Measurements from ENCODE around the gene CYP21A2.
"Not testable (repeated sequence)": the region's sequence is repeated elsewhere in the genome, so short reads cannot be mapped to it uniquely, and the experiment has no call there.

The CYP21A2 gene

DNA sequence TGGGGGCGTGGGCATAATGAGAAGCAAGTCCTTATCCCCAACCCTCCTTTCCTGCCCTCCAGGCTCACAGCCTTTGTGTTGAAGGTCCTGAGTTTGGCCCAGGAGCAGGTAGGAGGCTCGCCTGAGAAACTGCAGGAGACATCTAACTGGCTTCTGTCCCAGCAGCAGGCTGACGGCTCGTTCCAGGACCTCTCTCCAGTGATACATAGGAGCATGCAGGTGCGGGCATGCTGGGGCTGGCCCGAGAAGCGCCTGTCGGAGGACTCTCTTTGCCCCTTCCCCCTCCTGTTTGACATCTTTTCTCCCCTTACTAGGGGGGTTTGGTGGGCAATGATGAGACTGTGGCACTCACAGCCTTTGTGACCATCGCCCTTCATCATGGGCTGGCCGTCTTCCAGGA lies 9.6 kb upstream of the CYP21A2 start:
- FAIRE-seq, result not testable (repeated sequence)

GRCh38 chr6:32029553-32029952 lies 8.7 kb upstream of the CYP21A2 start:
- not testable (repeated sequence) for DNase-seq (ENCODE audit: low spot score)
- peak; percentile 5 for FAIRE-seq

More for the DNA sequence above, 9.6 kb upstream of the CYP21A2 start:
- not testable (repeated sequence) for DNase-seq (ENCODE audit: low spot score)

DNA sequence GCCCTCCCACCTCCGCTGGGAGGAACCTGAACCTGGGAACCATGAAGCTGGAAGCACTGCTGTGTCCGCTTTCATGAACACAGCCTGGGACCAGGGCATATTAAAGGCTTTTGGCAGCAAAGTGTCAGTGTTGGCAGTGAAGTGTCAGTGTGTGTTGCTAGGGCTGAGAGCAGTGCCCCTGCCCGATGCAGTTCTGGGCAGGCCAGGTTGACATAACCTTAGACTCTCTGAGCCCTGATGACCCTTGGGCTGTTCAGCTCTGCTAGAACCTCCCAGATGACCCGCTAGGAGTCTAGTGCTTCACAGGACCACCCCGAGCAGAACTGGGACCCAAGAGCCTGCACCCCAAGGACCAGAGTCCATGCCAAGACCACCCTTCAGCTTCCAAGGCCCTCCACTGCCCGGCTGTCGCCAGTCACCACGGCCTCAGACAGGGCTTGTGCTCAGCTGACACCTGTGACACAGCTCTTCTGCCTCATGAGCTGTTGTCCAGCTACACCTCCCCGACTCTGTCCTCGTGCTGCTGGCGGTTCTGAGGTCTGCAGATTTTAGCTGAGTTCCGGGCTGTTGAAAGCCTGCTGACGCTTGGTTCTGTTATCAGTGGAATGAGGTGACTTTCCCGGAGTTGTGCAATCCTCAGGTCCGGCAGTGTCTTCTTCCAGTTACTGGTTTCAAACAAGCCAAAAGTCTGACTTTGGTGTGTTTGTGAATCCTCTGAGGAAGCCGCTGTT lies 2.8 kb upstream of the CYP21A2 start:
- not testable (repeated sequence) for DNase-seq (ENCODE audit: low spot score); FAIRE-seq

- not testable (repeated sequence) for DNase-seq (ENCODE audit: low spot score); FAIRE-seq
Observed at GRCh38 chr6:32037136-32037535, 1.1 kb upstream of the CYP21A2 start.

GRCh38 chr6:32038878-32039277 lies 663 bp downstream of the CYP21A2 start:
- FAIRE-seq; DNase-seq (ENCODE audit: low spot score): not testable (repeated sequence)

DNA sequence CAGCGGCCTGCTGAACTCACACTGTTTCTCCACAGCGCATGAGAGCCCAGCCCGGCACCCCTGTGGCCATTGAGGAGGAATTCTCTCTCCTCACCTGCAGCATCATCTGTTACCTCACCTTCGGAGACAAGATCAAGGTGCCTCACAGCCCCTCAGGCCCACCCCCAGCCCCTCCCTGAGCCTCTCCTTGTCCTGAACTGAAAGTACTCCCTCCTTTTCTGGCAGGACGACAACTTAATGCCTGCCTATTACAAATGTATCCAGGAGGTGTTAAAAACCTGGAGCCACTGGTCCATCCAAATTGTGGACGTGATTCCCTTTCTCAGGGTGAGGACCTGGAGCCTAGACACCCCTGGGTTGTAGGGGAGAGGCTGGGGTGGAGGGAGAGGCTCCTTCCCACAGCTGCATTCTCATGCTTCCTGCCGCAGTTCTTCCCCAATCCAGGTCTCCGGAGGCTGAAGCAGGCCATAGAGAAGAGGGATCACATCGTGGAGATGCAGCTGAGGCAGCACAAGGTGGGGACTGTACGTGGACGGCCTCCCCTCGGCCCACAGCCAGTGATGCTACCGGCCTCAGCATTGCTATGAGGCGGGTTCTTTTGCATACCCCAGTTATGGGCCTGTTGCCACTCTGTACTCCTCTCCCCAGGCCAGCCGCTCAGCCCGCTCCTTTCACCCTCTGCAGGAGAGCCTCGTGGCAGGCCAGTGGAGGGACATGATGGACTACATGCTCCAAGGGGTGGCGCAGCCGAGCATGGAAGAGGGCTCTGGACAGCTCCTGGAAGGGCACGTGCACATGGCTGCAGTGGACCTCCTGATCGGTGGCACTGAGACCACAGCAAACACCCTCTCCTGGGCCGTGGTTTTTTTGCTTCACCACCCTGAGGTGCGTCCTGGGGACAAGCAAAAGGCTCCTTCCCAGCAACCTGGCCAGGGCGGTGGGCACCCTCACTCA lies 1.4 kb downstream of the CYP21A2 start:
- not testable (repeated sequence) for FAIRE-seq

DNA sequence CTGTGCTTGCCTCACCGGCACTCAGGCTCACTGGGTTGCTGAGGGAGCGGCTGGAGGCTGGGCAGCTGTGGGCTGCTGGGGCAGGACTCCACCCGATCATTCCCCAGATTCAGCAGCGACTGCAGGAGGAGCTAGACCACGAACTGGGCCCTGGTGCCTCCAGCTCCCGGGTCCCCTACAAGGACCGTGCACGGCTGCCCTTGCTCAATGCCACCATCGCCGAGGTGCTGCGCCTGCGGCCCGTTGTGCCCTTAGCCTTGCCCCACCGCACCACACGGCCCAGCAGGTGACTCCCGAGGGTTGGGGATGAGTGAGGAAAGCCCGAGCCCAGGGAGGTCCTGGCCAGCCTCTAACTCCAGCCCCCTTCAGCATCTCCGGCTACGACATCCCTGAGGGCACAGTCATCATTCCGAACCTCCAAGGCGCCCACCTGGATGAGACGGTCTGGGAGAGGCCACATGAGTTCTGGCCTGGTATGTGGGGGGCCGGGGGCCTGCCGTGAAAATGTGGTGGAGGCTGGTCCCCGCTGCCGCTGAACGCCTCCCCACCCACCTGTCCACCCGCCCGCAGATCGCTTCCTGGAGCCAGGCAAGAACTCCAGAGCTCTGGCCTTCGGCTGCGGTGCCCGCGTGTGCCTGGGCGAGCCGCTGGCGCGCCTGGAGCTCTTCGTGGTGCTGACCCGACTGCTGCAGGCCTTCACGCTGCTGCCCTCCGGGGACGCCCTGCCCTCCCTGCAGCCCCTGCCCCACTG lies 2.3 kb downstream of the CYP21A2 start:
- not testable (repeated sequence) for DNase-seq (ENCODE audit: low spot score); FAIRE-seq

More for the DNA sequence above, 1.4 kb downstream of the CYP21A2 start:
- DNase-seq (ENCODE audit: low spot score), result not testable (repeated sequence)

DNA sequence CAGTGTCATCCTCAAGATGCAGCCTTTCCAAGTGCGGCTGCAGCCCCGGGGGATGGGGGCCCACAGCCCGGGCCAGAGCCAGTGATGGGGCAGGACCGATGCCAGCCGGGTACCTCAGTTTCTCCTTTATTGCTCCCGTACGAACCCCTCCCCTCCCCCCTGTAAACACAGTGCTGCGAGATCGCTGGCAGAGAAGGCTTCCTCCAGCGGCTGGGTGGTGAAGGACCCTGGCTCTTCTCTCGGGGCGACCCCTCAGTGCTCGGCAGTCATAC lies 2.8 kb downstream of the CYP21A2 start:
- not testable (repeated sequence) for FAIRE-seq; DNase-seq (ENCODE audit: low spot score)

- DNase-seq (ENCODE audit: low spot score); FAIRE-seq: not testable (repeated sequence)
Observed at GRCh38 chr6:32041385-32041784, 3.2 kb downstream of the CYP21A2 start.

GRCh38 chr6:32042276-32042675 lies 4.1 kb downstream of the CYP21A2 start:
- not testable (repeated sequence) for FAIRE-seq; DNase-seq (ENCODE audit: low spot score)

GRCh38 chr6:32043589-32044380 lies 5.6 kb downstream of the CYP21A2 start:
- FAIRE-seq; DNase-seq (ENCODE audit: low spot score): not testable (repeated sequence)

DNA sequence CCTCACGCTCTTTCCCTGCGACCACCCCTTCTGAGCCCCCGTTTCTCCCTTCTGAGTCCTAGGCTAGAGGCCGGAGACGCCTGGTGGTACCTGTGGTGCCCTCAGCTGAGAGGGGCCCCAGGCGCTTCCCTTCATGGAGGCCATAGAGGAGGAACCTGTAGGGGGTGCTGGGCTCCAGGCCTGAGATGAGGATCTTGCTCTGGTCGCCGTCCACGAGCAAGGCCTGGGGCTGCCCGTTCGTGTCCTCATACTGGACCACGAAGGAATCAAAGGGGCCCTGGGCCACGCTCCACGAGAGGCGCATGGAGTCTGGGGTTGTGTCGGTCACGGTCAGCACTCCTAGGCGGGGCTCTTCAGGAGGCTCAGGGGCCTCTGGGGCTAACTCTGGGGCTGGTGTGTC lies 6.7 kb downstream of the CYP21A2 start:
- not testable (repeated sequence) for DNase-seq (ENCODE audit: low spot score); FAIRE-seq

- FAIRE-seq, result no peak
Observed at GRCh38 chr6:32045811-32046449, 7.7 kb downstream of the CYP21A2 start.

DNA sequence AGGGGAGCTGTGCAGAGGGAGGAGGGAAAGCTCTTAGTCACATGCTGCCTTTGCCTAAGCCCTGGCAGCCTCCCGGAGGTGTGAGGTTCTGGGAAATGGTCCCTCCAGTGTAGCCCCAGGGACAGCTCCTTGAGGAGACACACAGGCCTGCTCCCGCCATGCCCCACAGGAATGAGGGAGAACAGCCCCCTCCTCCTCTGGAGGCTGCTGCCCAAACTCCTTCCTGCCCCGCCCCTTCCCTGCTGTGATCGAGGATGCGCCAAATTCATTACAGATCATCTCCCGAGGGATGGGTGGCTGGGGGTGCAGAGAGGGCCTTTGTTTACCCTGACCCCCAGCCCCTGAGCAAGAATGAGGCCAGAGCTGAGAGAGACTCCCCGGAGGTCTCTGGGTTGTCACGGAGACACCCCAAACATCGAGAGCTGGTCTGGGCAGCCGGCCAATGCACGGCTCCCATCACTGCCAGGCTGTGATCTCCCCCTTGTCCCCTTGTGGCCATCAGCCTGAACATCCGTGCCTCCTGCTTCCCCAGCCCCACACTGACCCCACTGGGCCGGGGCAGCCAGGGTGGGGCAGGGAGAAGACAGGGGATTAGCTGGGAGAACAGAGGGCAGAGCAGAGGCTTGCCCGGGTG lies 8.4 kb downstream of the CYP21A2 start:
- no peak for FAIRE-seq
- DNase-seq (ENCODE audit: low spot score), result peak; percentile 40

More at GRCh38 chr6:32045811-32046449, 7.7 kb downstream of the CYP21A2 start:
- no peak for DNase-seq (ENCODE audit: low spot score)

DNA sequence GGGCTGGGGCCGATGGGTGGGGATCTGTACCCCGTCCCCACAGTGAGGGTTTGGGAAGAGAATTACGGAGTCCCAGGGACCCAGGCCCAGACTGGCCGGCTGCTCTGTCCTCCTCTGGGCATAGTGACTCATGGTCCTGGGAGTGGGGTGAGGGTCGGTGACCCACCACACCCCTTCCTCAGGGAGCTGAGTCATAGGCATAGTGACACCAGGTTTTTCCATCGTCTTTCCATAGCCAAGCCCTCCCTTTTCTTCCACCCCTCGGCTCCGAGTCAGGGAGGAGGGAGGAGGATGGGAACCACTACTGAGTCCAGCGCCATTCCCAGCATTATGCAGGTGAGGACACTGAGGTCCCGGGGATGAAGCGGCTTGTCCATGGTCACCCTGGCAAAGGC lies 8.9 kb downstream of the CYP21A2 start:
- DNase-seq (ENCODE audit: low spot score) (peak; percentile 57), FAIRE-seq (no peak)

DNA sequence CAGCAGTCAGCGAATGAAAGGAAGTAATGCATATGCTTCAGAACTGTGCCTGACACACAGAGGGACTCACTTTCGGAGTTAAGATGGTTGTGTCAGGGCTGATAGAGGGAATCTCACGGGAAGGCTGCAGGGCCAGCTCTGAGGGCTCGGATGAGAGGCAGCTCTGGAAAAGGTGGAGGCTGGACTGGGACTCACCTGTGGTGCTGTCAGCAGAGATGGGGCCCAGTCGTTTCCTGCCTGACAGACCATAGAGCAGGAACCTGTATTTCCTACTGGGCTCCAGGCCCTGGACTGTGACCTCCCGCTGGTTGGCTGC lies 9.3 kb downstream of the CYP21A2 start:
- DNase-seq (ENCODE audit: low spot score), result no peak
- FAIRE-seq, result no peak

DNA sequence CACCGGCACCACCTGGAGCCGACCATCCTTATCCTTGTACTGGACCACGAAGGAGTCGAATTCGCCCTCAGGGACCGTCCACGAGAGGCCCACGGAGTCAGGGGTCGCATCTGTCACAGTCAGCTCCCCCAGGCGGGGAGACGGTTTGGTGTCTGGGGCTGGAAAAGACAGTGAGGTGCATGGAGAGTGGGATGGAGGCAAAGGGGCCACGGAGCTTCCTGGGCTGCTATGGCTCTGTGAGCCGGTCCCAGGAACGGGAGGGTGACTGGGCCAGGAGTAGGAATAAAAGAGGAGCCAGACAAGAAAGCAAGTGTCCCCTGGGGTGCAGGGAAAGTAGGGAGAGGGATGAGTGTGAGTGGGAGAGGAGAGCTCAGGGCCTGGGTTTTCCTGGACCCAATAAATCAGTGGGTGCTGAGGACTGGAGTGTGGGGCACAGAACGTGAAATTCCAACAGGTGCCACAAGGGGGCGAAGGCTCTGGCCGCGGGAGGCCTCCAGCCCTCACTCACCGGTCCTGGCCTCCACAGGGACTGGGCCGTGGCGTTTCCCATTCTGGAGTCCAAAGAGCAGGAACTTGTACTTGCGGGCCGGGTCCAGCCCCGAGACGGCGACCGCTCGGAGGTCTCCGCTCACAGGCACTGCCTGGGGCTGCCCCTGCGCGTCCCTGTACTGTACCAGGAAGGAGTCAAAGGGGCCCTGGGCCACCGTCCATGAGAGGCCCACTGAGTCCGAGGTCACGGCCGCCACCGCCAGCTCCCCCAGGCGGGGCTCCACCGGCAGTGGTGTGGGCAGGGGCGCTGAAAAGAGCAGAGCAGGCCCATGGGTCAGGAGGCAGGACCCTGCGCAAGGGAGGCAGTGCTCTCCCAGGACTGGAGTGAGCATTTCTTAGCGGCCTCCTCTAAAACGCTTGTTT lies 9.9 kb downstream of the CYP21A2 start:
- DNase-seq (ENCODE audit: low spot score), result peak; percentile 79
- FAIRE-seq, result no peak

DNA sequence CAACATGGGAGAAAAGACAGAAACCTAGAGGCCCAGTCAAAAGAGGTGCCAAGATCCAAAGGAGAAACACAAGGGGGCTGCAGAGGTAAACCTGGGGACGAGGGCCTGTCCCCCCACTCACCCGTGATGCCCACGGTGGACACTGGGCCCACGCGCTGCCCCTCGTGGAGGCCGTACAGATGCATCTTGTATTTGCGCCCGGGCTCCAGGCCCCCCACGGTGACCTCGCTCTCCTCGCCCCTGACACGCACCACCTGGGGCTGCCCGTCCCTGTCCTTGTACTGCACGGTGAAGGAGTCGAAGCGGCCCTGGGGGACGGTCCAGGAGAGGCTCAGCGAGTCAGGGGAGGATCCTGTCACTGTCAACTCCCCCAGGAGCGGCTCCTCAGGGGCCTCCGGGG lies 10.9 kb downstream of the CYP21A2 start:
- not testable (repeated sequence) for FAIRE-seq; DNase-seq (ENCODE audit: low spot score)

DNA sequence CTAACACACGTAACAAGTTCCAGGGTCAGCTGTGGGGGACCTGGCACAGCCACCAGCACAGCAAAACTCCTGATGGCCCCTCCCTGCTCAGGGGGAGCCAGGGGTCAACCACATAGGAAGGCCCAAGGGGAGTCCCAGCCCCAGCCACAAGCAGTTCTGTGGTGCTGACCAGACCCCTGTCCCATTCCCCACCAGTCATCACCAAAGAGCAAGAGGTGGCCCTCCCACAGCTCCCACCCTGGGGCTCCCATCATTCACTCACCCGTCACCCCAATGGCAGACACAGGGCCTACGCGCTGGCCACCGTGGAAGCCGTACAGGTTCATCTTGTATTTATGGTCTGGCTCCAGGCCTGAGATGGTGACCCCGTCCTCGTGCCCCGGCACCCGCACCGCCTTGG lies 11.5 kb downstream of the CYP21A2 start:
- not testable (repeated sequence) for DNase-seq (ENCODE audit: low spot score); FAIRE-seq

All from urothelium cell line (cell line).